RWPE2 (cell line): ENCODE data around the gene ZBTB3.

ENCODE experiments used
- ATAC-seq: fragments of 200-7000 bp; cut with Tn5 transposase; 3 replicates; pipeline ENCODE4 v1.9.1; 2021; ENCODE audit warnings: low read depth
- DNase-seq: peaks from one replicate; pipeline ENCODE4 v3.0.0-alpha.2; 2020; ENCODE audit warnings: low spot score
- H3K27ac ChIP-seq: fragments of 450-650 bp; 2 replicates; pipeline ENCODE4 v1.5.1; 2017; ENCODE audit warnings: mild to moderate bottlenecking; ENCODE audit not compliant: poor library complexity, severe bottlenecking
- H3K27me3 ChIP-seq: fragments of 250-450 bp; sonication (Bioruptor Pico); 2 replicates; pipeline ENCODE4 v1.5.1; 2021; ENCODE audit warnings: mild to moderate bottlenecking, moderate library complexity; ENCODE audit not compliant: insufficient read depth, poor library complexity, severe bottlenecking
- H3K36me3 ChIP-seq: fragments of 250-450 bp; sonication (Bioruptor Pico); 2 replicates; pipeline ENCODE4 v1.5.1; 2020; ENCODE audit warnings: low read depth, mild to moderate bottlenecking, moderate library complexity
- H3K4me1 ChIP-seq: fragments of 250-450 bp; sonication (Bioruptor Pico); 2 replicates; pipeline ENCODE4 v1.5.1; 2021; ENCODE audit warnings: mild to moderate bottlenecking, moderate library complexity; ENCODE audit not compliant: insufficient read depth, poor library complexity, severe bottlenecking
- H3K4me3 ChIP-seq: fragments of 250-450 bp; sonication (Bioruptor Pico); 2 replicates; pipeline ENCODE4 v1.5.1; 2021; ENCODE audit warnings: mild to moderate bottlenecking, moderate library complexity; ENCODE audit not compliant: severe bottlenecking
- H3K9me3 ChIP-seq: fragments of 250-450 bp; sonication (Bioruptor Pico); 2 replicates; pipeline ENCODE4 v1.5.1; 2021; ENCODE audit warnings: mild to moderate bottlenecking, moderate library complexity; ENCODE audit not compliant: severe bottlenecking
- TF ChIP-seq, protein P1 (sequence below): fragments of 450-650 bp; IDR thresholded peaks from one replicate; pipeline ENCODE4 v1.5.1; 2017; ENCODE audit warnings: mild to moderate bottlenecking, moderate library complexity; ENCODE audit not compliant: poor library complexity, severe bottlenecking

Gene ZBTB3

DNA sequence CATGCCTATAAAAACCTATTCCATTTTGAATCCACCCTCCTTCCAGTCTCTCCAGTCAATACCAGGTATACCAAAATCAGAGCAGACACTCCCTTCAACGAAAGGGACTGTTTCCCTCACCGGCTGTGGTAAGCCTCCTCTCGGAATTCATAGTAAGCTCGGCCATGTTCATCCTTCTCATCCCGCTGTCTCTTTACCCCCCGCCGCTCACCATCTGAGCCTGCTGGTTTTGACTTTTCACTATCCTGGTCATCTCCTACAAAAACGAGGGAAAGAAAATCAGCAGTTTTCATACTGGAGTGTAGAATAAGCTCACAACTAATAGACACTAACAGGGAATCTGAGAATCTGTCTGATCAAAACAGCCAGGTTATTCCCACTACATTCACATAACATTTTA lies 29.8 kb downstream of the ZBTB3 start:
- Histone ChIP-seq H3K36me3 (peaks cover 72% of the 10 kb centered on the region), H3K4me1 (peaks cover 5% of the 10 kb centered on the region), H3K4me3 (peak overlapping the region; percentile 67), H3K9me3 (no peaks in the 10 kb centered on the region), H3K27me3 (no peaks in the 10 kb centered on the region), H3K27ac (no peak overlapping the region)
- TF ChIP-seq, protein P1, sequence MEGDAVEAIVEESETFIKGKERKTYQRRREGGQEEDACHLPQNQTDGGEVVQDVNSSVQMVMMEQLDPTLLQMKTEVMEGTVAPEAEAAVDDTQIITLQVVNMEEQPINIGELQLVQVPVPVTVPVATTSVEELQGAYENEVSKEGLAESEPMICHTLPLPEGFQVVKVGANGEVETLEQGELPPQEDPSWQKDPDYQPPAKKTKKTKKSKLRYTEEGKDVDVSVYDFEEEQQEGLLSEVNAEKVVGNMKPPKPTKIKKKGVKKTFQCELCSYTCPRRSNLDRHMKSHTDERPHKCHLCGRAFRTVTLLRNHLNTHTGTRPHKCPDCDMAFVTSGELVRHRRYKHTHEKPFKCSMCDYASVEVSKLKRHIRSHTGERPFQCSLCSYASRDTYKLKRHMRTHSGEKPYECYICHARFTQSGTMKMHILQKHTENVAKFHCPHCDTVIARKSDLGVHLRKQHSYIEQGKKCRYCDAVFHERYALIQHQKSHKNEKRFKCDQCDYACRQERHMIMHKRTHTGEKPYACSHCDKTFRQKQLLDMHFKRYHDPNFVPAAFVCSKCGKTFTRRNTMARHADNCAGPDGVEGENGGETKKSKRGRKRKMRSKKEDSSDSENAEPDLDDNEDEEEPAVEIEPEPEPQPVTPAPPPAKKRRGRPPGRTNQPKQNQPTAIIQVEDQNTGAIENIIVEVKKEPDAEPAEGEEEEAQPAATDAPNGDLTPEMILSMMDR, result no peak
- no peak for DNase-seq
- no peak for ATAC-seq

DNA sequence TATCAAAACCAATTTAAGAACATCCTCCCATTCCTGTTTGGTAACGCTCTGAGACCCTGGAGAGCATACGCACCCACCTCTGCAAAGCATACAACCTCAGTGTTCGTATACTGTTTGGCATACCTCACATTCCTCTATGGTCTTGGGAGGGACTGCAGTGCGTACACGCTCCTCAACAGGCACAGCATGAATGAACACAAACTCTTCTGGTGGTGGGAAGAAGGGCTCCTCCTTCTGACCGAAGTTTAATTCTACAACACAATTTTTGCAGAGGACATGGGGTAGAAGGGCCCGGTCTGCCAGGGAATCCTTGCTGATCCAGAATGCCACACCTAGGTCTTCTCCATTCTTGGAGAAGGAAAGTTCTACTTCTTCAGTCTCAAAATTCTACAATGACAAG lies 32.0 kb downstream of the ZBTB3 start:
- peaks cover 5% of the 10 kb centered on the region for H3K4me1 ChIP-seq
- no peak for ATAC-seq

DNA sequence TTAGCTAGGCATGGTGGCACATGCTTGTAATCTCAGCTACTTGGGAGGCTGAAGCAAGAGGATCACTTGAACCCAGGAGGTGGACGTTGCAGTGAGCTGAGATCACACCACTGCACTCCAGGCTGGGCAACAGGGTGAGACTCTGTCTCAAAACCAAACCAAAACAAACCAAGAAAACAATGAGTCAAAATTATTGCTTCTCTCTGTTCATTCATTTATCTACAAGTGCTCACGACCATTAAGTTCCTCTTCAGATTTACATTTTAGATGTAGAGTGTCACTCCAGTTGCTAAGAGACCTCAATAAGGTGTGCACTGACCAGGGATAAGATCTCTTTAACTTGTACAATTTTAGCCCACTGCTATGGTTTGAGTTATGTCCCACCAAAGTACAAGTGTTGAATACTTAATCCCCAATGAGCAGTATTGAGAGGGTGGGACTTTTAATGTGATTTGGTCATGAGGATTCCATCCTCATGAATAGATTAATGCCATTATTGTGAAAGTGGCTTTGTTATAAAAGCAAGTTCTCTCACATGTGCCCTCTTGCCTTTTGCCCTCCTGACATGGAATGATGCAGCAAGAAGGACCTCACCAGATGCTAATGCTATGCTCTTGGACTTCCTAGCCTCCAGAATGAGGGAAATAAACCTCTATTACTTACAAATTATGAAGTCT lies 34.5 kb downstream of the ZBTB3 start:
- Histone ChIP-seq H3K27me3 (no peaks in the 10 kb centered on the region), H3K9me3 (no peaks in the 10 kb centered on the region), H3K4me1 (peaks cover 2% of the 10 kb centered on the region), H3K4me3 (no peak overlapping the region), H3K36me3 (peaks cover 97% of the 10 kb centered on the region), H3K27ac (no peak overlapping the region)
- ATAC-seq, result no peak
- TF ChIP-seq, protein P1, result no peak
- no peak for DNase-seq

More for the DNA sequence above, 32.0 kb downstream of the ZBTB3 start:
- no peak for DNase-seq
- H3K27me3 ChIP-seq, result no peaks in the 10 kb centered on the region
- peaks cover 94% of the 10 kb centered on the region for H3K36me3 ChIP-seq
- H3K4me3 ChIP-seq, result no peak overlapping the region
- TF ChIP-seq, protein P1, result no peak
- no peaks in the 10 kb centered on the region for H3K9me3 ChIP-seq
- no peak overlapping the region for H3K27ac ChIP-seq

DNA sequence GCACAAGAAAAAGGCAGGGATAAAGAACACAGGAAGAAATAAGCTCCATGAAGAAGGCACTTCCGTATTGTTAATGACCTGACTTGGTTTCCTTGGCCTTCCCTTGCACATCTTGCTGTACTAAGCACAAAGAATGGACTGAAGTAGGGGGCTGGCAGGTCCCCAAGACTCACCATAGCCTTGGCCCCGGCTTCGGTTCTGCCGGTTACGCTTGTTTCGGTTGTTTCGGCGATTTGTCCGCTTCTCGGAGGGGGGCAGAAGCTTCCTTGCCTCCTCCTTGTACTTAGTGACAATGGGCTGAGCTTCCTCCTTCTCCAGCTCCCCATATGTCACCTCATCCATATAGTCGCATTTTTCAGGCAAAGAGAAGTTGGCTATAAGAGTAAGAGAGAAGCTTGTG lies 37.1 kb downstream of the ZBTB3 start:
- no peak overlapping the region for H3K4me3 ChIP-seq
- H3K27ac ChIP-seq, result no peak overlapping the region
- TF ChIP-seq, protein P1, result no peak
- DNase-seq (no peak), ATAC-seq (no peak)
- no peaks in the 10 kb centered on the region for H3K4me1 ChIP-seq
- H3K27me3 ChIP-seq, result no peaks in the 10 kb centered on the region
- H3K9me3 ChIP-seq, result no peaks in the 10 kb centered on the region
- peaks cover 92% of the 10 kb centered on the region for H3K36me3 ChIP-seq

DNA sequence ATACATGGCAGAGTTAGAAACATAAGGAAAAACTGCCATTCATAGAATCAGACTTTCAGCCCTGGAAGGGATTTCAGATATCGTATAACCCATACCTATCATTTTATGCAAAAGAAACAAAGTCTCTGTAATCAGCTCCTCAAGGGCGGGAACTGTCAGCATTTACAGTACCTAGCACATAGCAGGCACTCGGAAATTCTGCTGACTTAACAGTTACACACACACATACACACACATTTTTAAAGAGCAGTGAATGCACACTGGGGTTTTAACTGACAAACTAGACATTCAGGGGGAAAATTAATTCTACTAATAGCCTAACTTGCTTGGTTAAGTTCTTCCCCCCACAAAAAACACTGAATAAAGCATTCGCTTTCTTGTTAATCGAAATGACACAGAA lies 37.8 kb downstream of the ZBTB3 start:
- no peak overlapping the region for H3K4me3 ChIP-seq
- TF ChIP-seq, protein P1, result no peak
- H3K27me3 ChIP-seq, result no peaks in the 10 kb centered on the region
- DNase-seq (no peak), ATAC-seq (no peak)
- H3K27ac ChIP-seq, result no peak overlapping the region
- H3K9me3 ChIP-seq, result no peaks in the 10 kb centered on the region
- H3K4me1 ChIP-seq, result no peaks in the 10 kb centered on the region
- H3K36me3 ChIP-seq, result peaks cover 92% of the 10 kb centered on the region
